ENCODE measurements around the gene NT5C3B.
A peak's percentile ranks its signal among the peaks of the same experiment; 100 is the strongest.

NT5C3B gene

DNA sequence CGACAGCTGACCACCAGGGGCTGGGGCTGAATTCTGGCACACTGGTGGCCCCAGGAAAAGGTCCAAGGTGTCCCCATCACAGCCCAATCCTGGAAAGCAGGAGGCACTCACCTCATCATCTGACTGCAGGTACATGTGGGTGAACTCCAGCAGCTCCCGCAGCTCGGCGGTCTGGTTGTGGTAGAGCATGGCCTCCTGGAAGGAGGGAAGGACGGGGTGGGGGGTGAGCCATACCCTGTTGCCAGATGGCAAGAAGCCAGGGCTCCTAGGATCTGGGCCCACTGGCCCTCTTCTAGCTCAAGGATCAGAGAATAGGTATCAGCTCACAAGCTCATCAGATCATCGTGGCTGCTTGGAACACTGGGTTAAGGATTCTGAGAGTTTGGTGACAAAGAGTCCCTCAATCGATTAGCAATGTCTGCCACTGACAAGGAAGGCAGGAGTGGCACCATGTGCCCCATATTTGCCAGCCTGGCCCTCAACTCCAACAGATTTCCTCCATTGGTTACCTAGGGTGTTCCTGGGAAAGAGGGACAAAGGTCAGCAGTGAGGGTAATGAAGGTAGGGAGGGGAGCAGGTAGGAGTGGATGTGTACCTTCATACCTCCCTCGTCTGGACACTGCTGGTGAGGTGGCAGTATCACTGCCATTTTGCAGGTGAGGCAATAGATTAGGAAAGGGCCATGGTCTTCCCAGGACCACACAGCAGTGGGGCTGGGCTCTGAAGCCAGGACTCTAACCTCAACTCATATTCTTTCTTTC is 29.2 kb downstream of the NT5C3B start:
- no peak for DNase-seq

GRCh38 chr17:41803049-41804020 is 32.7 kb downstream of the NT5C3B start:
- no peak for DNase-seq

DNA sequence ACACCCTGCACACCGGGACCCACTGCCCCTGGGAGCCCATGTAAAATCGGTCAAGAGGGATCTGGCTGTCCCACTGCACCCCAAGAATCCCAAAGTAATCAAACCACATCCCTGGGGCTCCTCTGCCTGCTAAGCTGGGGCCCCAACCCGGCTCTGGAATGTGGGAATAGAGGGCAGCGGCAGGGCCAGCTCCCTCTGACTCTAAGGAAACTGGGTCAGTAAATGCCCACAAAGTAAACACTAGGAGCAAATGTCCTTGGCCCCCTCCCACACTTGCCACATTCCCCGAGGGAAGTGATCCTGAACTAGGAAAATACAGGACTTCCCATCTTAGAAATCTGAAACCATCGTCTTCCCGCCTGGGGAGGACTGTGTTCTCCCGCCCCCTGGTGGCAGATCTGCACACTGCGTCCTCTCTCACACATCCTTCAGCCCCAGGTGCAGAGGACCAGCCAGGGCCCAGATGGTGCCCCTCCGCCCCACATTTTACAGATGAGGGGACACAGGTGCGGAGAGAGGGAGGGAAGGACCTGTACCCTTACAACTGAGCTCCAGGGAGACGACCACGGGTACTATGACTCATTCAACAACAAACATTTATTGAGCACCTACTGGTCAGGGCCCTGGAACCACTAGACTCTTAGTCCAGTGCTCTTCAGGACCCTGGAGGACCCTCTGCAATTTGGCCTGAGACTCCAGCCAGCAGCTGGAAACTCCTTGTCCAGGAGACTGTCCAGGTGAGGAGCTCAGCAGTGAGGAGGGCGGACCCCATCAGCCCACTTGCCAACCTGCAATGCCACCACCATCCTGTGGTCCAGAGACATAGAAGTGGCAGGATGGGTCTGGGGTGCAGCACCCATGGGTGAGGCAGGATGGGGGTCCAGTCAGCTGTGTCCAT is 34.4 kb downstream of the NT5C3B start:
- DNase-seq = peak; percentile 79

GRCh38 chr17:41800601-41801373 is 35.2 kb downstream of the NT5C3B start:
- no peak for DNase-seq

- no peak for DNase-seq
Measured at GRCh38 chr17:41799366-41799765, 36.7 kb downstream of the NT5C3B start.

GRCh38 chr17:41797377-41797776 is 38.7 kb downstream of the NT5C3B start:
- DNase-seq = no peak

- DNase-seq = no peak
Measured at GRCh38 chr17:41796121-41796895, 39.7 kb downstream of the NT5C3B start.

DNA sequence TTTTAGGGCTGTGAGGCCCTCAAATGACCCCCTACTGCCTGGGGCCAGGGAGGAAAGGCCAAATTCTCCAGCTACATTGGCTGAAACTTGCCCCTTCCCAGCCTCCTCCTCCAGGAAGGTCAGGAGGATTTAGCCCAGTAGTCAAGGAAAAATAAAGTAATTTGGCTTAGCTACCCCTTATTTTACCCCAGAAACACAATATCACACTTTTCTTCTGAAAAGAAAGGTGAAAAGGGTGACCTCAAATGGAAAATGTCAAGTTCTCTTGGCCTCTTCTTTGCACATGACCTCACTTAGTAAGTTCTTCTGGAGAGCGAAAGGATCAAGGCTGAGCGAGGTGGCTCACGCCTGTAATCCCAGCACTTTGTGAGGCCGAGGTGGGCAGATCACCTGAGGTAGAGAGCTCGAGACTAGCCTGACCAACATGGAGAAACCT is 41.5 kb downstream of the NT5C3B start:
- DNase-seq = no peak

- DNase-seq = no peak
Measured at GRCh38 chr17:41793784-41794539, 42.1 kb downstream of the NT5C3B start.

GRCh38 chr17:41792845-41793783 is 42.9 kb downstream of the NT5C3B start:
- no peak for DNase-seq

GRCh38 chr17:41787021-41787418 is 49.0 kb downstream of the NT5C3B start:
- no peak for DNase-seq

GRCh38 chr17:41786227-41787020 is 49.6 kb downstream of the NT5C3B start, which contains the start of gene JUP:
TSS of gene JUP (minus strand) at chr17:41786711. CDS start at chr17:41771854, 14,857 bp downstream.
- DNase-seq = peak; percentile 87

DNA sequence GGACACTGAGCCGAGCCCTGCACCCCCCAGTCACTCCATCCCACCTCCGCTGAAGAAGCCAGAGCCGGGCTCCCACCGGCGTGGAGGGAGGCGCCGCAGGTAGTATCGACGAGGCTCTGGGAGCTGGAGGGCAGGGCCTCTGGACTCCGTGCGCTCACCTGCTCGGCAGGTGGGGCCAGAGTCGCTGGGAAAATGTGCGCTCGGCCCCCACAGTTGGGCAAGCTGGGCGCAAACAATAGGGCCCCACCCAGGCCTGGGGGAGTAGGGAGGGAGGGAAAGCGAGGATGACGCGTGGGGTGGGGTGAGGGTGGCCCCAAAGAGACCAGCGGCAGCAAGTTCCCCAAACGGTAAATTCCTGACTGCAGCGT is 50.2 kb downstream of the NT5C3B start:
- no peak for DNase-seq

DNA sequence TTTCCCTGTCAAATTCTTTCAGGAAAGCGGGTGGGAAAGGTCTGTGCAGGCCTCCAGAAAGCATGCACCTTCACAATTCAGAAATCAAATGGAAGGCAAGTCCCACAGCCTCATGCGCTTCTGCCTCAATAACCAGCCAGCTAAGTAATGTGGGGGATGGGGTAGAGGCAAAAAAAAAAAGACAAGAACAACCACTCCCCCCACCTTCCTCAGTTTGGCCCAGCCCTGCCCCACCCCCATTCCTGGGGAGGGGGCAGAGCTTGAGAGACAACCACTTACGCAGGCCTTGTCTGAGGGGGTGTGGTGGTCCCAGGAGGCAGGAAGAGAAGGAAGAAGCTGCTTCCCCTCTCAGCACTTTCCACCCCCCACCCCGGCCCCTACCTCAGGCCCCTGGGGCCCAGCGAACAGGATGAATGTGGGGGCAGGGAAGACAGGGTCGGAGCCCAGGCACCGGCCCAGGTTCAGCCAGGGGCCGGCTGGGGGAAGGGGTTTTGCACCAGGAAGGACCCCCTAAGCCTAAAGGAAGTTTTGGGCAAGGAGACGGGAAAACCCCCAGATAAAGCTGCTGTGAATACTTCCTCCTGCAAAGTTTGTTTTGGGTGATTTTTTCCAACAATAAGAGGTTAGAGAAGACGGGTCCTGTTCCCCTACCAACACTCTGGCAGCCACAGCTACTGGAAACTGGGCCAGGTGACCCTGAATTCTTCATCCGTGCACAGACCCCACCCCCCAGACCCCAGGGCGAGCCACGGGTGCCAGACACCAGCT is 50.8 kb downstream of the NT5C3B start:
- no peak for DNase-seq

GRCh38 chr17:41784207-41784744 is 51.8 kb downstream of the NT5C3B start:
- no peak for DNase-seq

- no peak for DNase-seq
Measured at GRCh38 chr17:41782142-41782541, 53.9 kb downstream of the NT5C3B start.
